DMS153 (cell line): ENCODE data around the gene OR10H3.
"Not testable (repeated sequence)": the region's sequence is repeated elsewhere in the genome, so short reads cannot be mapped to it uniquely, and the experiment has no call there.

Experiments used
- DNase-seq: peaks from one replicate; lab custom pipeline; 2025; lab: John Stamatoyannopoulos, UW

Gene OR10H3

DNA sequence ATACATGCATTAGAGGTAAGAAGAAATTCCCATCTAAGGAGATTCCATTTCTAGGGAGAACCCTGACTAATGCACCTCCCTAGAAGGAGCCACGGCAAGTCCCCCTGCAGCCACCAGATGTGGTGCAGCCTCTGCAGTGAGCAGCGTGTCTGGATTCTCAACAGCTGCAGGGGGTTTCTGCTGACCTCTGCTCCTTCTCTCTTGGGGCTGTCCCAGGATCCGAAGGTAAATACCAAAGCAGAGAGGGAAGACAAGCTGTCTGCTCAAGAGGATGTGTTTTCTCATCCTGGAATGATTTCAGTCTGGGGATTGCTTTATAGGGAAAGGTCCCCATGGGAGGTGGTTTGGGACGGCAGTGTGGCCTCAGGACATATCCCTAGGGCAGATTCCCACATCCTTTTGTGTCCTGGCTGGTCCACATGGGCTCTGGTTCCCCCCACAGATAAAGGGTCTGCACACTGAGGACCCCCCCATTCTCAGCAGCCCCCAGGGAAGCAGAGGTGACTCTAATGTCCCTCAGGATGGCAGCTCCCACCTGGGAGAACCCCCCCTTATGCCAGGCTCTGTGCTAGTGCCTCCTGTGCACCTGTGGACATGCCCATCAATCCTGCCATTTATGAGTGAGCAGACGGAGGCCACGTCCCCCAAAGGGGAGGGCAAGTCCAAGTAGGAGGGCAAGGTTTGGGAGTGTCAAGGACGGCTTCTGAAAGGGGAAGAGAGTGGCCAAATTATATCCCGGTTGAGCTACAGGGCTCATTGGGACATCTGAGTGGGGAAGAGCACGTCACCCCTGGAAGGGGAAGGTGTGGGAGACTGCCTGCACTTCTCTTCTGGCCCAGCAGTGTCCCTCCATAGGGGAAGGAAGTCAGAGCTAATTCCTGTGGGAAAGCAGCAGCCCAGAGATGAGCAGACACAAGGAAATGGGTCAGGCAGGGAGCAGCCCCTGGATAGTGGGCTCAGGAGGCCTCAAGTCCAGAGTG, 39.5 kb downstream of the OR10H3 start:
- no peak for DNase-seq

DNA sequence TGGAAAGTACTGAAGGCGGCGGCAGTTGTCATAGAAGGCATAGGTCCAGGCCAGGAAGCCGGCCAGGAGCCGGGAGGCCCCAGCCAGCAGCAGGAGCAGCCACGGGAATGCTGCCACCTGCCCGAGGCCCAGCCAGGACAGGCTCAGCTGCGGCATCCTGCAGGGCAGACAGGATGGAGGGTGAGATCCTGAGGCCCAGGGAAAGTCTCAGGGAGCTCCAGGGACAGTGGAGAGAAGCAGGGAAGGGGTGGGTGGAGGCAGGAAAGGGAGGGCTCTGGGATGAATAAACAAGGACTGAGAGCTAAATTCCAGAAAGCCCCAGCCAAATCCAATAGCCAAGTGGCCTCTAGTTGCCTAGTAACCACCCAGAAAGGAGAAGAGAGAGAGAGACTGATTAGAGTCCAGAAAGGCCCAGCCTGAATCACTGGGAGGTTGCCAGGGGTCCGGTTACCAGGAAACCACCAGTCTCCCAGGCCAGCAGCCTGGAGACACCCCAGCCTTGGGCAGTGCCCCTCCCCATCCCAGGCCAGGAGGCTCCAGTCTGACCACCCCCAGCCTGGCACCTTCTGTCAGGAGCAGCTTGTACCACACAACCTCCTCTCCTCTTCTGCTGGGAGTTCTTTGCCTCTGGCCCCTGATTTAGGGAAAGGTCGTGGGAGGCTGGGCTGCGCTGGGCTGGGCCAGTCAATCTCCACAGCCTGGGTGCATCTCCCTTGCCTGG, 42.1 kb downstream of the OR10H3 start:
- peak; percentile 87 for DNase-seq

DNA sequence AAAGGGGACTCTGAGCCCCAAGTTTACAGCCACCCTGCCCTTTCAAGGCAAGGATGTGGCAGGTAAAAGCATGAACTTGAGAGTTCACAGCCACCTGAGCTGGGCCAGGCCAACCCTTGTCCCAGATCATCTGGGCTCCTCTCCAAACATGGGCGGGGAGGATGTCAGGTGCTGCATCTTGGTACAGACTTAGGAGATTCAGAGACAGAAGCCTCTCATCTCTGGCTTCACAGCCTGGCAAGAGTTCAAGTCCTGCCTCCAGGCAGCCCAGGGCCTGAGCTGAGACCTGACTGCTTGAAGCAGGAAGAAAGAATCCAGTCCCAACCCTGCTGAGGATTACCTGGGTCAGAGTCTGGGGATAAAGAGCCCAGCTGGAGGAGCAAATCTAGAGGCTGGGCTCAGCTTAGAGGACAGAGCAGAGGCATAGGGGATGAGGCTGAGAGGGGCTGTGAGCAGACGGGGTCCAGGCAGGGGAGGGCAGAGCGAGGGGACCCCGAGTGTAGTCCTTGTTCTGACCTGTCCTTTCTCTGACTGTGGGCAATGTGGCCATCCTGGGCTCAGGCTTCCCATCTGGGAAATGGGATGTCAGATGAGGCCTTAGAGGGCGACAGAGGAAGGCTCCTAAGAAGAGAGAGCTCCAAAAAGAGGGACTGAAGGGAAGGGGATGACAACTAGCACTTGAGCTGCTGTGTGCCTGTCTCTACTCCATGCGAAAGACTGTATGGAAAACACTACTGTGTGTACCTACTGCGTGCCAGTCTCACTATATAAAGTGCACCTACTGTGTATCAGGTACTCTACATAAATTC, 43.0 kb downstream of the OR10H3 start:
- no peak for DNase-seq

DNA sequence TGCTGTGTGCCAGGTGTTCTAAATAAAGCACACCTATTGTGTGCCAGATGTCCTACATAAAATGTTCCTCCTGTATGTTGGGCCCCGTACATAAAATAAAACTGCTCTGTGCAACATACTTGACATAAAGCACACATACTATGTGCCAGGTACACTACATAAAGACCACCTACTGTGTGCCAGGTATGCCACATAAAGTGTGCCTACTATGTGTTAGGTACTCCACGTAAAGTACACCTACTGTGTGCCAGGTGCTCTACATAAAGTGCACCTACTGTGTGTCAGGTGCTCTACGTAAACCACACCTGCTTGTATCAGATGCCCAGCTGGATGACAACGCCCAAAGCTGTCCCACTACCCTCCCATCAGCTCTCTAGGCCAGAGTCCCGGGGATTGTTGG, 43.9 kb downstream of the OR10H3 start:
- DNase-seq: no peak

DNA sequence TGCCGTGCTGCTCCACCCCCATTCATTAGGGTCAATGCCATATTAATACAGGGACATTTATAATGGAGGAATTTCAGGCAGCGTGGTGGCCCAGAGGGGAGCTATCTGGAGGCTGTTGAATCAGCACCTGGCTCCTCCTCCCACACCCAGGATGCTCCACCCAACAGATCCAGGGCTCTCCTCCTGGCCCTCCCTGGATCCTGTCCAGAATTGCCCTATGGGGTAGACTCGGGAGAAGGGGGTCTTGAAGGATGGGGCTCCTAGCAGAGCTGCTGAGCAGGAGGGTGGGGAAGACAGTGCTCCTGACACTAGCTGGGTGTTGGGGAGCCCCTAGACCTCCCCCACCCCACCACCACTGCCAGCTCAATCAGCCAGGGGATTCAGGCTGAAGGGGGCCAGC, 44.4 kb downstream of the OR10H3 start:
- no peak for DNase-seq

DNA sequence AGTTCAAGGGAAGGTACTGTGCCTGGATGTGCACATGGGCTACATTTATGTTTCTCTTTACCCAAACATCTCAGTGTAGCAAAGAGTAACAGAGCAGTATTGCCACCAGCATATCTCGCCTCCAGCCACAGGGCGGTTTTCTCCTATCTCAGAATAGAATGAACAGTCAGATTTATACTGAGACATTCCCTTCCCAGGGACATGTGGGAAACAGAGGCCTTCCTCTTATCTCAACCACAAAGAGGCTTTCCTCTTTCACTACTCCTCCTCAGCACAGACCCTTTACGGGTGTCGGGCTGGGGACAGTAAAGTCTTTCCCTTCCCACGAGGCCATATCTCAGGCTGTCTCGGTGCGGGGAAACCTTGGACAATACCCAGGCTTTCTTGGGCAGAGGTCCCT, 45.1 kb downstream of the OR10H3 start:
- DNase-seq: not testable (repeated sequence)

DNA sequence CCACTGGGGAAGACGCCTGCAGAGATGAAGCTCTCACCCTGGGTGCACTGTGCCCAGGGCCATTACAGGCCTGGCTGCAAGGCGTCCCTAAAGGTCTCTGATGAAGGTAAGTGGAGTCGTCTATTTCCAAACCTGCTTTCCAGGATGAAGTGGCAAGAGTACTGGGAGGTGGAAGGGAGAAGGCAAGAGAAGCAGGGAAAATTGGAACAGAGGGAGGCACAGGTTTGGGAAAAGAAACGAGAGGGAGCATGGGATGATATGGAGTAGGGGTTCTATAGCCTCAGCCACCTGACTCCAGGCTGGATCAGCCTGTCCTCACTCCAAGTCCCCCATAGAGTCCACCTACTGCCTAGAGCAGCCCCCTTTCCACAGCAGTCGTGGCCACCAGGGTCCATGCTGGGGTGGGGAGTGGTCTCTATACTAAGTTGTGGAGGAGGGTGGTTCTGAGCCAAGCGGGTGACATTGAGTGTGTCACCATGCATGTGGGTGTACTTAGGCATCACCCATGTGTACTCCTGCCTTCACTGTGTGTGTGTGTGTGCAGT, 49.9 kb downstream of the OR10H3 start, which contains the start of gene OR10H5:
Gene OR10H5, plus strand, starts transcription at position 51 of the 545 bp plus-strand sequence. CDS start 6,388 bp downstream, outside the sequence.
- DNase-seq: no peak

DNA sequence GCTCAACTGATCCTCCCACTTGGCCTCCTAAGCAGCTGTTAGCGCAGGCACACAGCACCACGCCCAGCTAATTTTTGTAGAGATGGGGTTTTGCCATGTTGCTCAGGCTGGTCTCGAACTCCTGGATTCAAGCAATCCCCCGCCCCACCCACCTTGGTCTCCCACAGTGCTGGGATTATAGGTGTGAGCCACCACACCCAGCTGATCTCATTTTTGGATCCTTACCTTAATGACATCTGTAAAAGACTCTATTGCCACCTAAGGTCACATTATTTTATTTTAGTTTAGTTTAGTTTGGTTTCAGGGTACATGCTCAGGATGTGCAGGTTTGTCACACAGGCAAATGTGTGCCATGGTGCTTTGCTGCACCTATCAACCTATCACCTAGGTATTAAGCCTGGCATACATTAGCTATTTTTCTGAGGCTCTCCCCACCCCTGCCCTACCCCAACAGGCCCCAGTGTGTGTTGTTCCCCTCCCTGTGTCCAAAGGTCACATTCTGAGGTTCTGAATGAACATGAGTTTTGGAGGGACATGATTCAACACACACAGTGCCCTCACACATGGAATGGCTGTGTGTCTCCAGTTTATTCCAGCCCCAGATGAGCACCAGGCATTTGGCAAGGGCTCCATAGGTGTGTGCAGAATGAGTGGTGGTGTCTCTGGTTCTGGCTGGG, 50.9 kb downstream of the OR10H3 start:
- DNase-seq: no peak

DNA sequence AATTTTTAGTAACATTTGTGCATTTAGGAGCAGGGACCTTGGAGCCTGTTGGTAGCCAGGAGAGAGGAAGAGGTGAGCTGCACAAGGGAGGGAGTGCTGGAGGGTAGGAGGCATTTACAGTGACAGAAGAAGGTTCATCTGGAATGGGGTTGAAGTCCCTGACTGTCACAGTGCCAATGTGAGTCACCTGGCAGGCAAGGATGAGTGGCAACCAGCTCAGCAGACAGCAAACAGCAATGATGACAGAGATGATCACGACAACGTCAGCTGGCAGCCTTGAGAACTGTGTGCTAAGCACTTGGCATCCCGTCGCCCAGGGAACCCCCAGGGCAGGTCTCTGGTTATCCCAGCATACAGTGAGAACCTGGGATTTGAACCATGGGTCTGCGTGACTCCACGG, 52.3 kb downstream of the OR10H3 start:
- no peak for DNase-seq
